ENCODE results near the gene MYH1.

DNA sequence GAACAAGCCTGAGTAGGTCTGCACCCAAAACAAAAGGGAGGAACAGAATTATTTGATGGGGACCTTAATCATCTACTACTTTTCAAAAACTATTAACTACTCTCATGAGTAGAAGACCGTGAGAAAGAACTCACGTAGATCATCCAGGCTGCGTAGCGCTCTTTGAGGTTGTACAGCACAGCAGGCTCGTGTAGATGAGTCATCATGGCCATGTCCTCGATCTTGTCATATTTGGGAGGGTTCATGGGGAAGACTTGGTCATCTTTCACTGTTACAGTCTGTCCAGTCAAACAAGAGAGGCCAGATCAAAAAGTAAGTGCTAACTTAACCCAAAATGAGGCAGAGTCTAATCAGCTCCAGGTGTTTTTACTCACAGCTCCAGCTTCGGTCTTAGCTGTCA lies 2.3 kb downstream of the MYH1 start:
- TF ChIP-seq, protein P1, sequence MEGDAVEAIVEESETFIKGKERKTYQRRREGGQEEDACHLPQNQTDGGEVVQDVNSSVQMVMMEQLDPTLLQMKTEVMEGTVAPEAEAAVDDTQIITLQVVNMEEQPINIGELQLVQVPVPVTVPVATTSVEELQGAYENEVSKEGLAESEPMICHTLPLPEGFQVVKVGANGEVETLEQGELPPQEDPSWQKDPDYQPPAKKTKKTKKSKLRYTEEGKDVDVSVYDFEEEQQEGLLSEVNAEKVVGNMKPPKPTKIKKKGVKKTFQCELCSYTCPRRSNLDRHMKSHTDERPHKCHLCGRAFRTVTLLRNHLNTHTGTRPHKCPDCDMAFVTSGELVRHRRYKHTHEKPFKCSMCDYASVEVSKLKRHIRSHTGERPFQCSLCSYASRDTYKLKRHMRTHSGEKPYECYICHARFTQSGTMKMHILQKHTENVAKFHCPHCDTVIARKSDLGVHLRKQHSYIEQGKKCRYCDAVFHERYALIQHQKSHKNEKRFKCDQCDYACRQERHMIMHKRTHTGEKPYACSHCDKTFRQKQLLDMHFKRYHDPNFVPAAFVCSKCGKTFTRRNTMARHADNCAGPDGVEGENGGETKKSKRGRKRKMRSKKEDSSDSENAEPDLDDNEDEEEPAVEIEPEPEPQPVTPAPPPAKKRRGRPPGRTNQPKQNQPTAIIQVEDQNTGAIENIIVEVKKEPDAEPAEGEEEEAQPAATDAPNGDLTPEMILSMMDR (IDR thresholded peaks at IDR 0.05) = no peak
- no peak for TF ChIP-seq EP300 (IDR thresholded peaks at IDR 0.05)
- no peak for TF ChIP-seq POLR2A (IDR thresholded peaks at IDR 0.05)
